ENCODE results near the gene SYAP1.
A peak's percentile ranks its signal among the peaks of the same experiment; 100 is the strongest.
"Not testable (repeated sequence)": the region's sequence is repeated elsewhere in the genome, so short reads cannot be mapped to it uniquely, and the experiment has no call there.

SYAP1 gene

GRCh38 chrX:16784440-16784839 lies 65.0 kb downstream of the SYAP1 start:
- DNase-seq, result not testable (repeated sequence)

- peak; percentile 25 for DNase-seq
These were observed 66.1 kb downstream of the SYAP1 start for GRCh38 chrX:16785247-16786138.

GRCh38 chrX:16786139-16786790 lies 66.9 kb downstream of the SYAP1 start, which contains the start of gene TXLNG:
TXLNG (plus strand) TSS chrX:16786466; CDS start chrX:16786488, 22 bp downstream.
- peak; percentile 99 for DNase-seq

GRCh38 chrX:16786791-16787735 lies 67.7 kb downstream of the SYAP1 start:
- DNase-seq, result peak; percentile 49

- DNase-seq, result no peak
These were observed 69.1 kb downstream of the SYAP1 start for GRCh38 chrX:16788477-16788876.

GRCh38 chrX:16796298-16796697 lies 76.9 kb downstream of the SYAP1 start:
- no peak for DNase-seq

GRCh38 chrX:16797358-16797757 lies 77.9 kb downstream of the SYAP1 start:
- no peak for DNase-seq

GRCh38 chrX:16797841-16798240 lies 78.4 kb downstream of the SYAP1 start:
- DNase-seq, result no peak

- DNase-seq, result no peak
These were observed 85.6 kb downstream of the SYAP1 start for GRCh38 chrX:16804923-16805464.

GRCh38 chrX:16807548-16807947 lies 88.1 kb downstream of the SYAP1 start:
- no peak for DNase-seq

GRCh38 chrX:16807976-16808542 lies 88.6 kb downstream of the SYAP1 start:
- no peak for DNase-seq

GRCh38 chrX:16814597-16814996 lies 95.2 kb downstream of the SYAP1 start:
- no peak for DNase-seq
